ENCODE results near the gene OSBPL9.

Gene OSBPL9

GRCh38 chr1:51740652-51741051, 123.8 kb downstream of the OSBPL9 start:
- DNase-seq (ENCODE audit: low spot score) = no peak

GRCh38 chr1:51741121-51741681, 124.3 kb downstream of the OSBPL9 start:
- DNase-seq (ENCODE audit: low spot score) = no peak

- no peak for DNase-seq (ENCODE audit: low spot score)
These were observed 127.8 kb downstream of the OSBPL9 start for GRCh38 chr1:51744506-51745303.

GRCh38 chr1:51745304-51745570, 128.3 kb downstream of the OSBPL9 start:
- DNase-seq (ENCODE audit: low spot score) = no peak

- no peak for DNase-seq (ENCODE audit: low spot score)
These were observed 132.3 kb downstream of the OSBPL9 start for GRCh38 chr1:51749151-51749550.

GRCh38 chr1:51750218-51750617, 133.3 kb downstream of the OSBPL9 start:
- DNase-seq (ENCODE audit: low spot score) = no peak

- DNase-seq (ENCODE audit: low spot score) = no peak
These were observed 133.8 kb downstream of the OSBPL9 start for GRCh38 chr1:51750729-51751128.

- no peak for DNase-seq (ENCODE audit: low spot score)
These were observed 135.4 kb downstream of the OSBPL9 start for GRCh38 chr1:51752073-51752948.

- DNase-seq (ENCODE audit: low spot score) = no peak
These were observed 137.1 kb downstream of the OSBPL9 start for GRCh38 chr1:51753969-51754368.

- DNase-seq (ENCODE audit: low spot score) = no peak
These were observed 137.8 kb downstream of the OSBPL9 start for GRCh38 chr1:51754666-51755065.

- no peak for DNase-seq (ENCODE audit: low spot score)
These were observed 138.5 kb downstream of the OSBPL9 start for GRCh38 chr1:51755437-51755836.

GRCh38 chr1:51756290-51756689, 139.4 kb downstream of the OSBPL9 start:
- no peak for DNase-seq (ENCODE audit: low spot score)

GRCh38 chr1:51758310-51758709, 141.4 kb downstream of the OSBPL9 start:
- no peak for DNase-seq (ENCODE audit: low spot score)

GRCh38 chr1:51760872-51761271, 144.0 kb downstream of the OSBPL9 start:
- no peak for DNase-seq (ENCODE audit: low spot score)

GRCh38 chr1:51761351-51761750, 144.5 kb downstream of the OSBPL9 start:
- DNase-seq (ENCODE audit: low spot score) = no peak

GRCh38 chr1:51768971-51769588, 152.2 kb downstream of the OSBPL9 start:
- peak; percentile 48 for DNase-seq (ENCODE audit: low spot score)

GRCh38 chr1:51776408-51776807, 159.5 kb downstream of the OSBPL9 start:
- DNase-seq (ENCODE audit: low spot score) = peak; percentile 9

- DNase-seq (ENCODE audit: low spot score) = no peak
These were observed 164.0 kb downstream of the OSBPL9 start for GRCh38 chr1:51780927-51781326.

- DNase-seq (ENCODE audit: low spot score) = no peak
These were observed 168.1 kb downstream of the OSBPL9 start for GRCh38 chr1:51784997-51785421.

GRCh38 chr1:51788938-51789337, 172.0 kb downstream of the OSBPL9 start:
- no peak for DNase-seq (ENCODE audit: low spot score)

GRCh38 chr1:51789342-51789741, 172.4 kb downstream of the OSBPL9 start:
- DNase-seq (ENCODE audit: low spot score) = no peak

- DNase-seq (ENCODE audit: low spot score) = no peak
These were observed 173.5 kb downstream of the OSBPL9 start for GRCh38 chr1:51790385-51790784.

GRCh38 chr1:51791888-51792287, 175.0 kb downstream of the OSBPL9 start:
- DNase-seq (ENCODE audit: low spot score) = no peak

All from germinal center (tissue), 1 donor.